Panc1 (cell line): ENCODE results near the gene PRXL2B.

Experiments
- CTCF ChIP-seq: fragments of 450-650 bp; IDR thresholded peaks from 2 replicates; pipeline ENCODE4 v1.5.1; 2017; ENCODE audit warnings: mild to moderate bottlenecking
- POLR2AphosphoS5 ChIP-seq: IDR thresholded peaks from 2 replicates; pipeline ENCODE4 v1.6.1; 2012; ENCODE audit warnings: mild to moderate bottlenecking, low read depth, low read length, moderate library complexity
- REST ChIP-seq, 2 experiments: IDR thresholded peaks; 2 replicates each; pipeline ENCODE4 v1.6.1; 2011 to 2012; ENCODE audit warnings: low read depth in 2 of 2, control low read depth in 1 of 2, low read length in 1 of 2, mild to moderate bottlenecking in 1 of 2, moderate library complexity in 1 of 2; ENCODE audit not compliant: insufficient read depth in 1 of 2
- SIN3A ChIP-seq: IDR thresholded peaks from 2 replicates; pipeline ENCODE4 v1.6.1; 2012; ENCODE audit warnings: low read depth, mild to moderate bottlenecking, low read length, moderate library complexity, borderline replicate concordance; ENCODE audit not compliant: insufficient read depth

- no peak for TF ChIP-seq CTCF
- no peak for TF ChIP-seq REST (IDR thresholded peaks at IDR 0.05; ENCODE audit: insufficient read depth in 1 of 2, low read depth in 2 of 2, low read length in 1 of 2)
- no peak for TF ChIP-seq POLR2AphosphoS5
- no peak for TF ChIP-seq SIN3A
Observed at GRCh38 chr1:2580691-2581090, 5.9 kb upstream of the PRXL2B start.
